Hematopoietic multipotent progenitor cell treated with erythropoietin and hydrocortisone succinate and interleukin-3 and kit ligand, for 15 days (in vitro differentiated cells): ENCODE results near the gene FRS2.
"Not testable (repeated sequence)": the region's sequence is repeated elsewhere in the genome, so short reads cannot be mapped to it uniquely, and the experiment has no call there.

ENCODE experiments used
- DNase-seq: peaks from one replicate; pipeline ENCODE4 v3.0.0-alpha.2; 2015; ENCODE audit warnings: low spot score

FRS2 gene, protein sequence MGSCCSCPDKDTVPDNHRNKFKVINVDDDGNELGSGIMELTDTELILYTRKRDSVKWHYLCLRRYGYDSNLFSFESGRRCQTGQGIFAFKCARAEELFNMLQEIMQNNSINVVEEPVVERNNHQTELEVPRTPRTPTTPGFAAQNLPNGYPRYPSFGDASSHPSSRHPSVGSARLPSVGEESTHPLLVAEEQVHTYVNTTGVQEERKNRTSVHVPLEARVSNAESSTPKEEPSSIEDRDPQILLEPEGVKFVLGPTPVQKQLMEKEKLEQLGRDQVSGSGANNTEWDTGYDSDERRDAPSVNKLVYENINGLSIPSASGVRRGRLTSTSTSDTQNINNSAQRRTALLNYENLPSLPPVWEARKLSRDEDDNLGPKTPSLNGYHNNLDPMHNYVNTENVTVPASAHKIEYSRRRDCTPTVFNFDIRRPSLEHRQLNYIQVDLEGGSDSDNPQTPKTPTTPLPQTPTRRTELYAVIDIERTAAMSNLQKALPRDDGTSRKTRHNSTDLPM

DNA sequence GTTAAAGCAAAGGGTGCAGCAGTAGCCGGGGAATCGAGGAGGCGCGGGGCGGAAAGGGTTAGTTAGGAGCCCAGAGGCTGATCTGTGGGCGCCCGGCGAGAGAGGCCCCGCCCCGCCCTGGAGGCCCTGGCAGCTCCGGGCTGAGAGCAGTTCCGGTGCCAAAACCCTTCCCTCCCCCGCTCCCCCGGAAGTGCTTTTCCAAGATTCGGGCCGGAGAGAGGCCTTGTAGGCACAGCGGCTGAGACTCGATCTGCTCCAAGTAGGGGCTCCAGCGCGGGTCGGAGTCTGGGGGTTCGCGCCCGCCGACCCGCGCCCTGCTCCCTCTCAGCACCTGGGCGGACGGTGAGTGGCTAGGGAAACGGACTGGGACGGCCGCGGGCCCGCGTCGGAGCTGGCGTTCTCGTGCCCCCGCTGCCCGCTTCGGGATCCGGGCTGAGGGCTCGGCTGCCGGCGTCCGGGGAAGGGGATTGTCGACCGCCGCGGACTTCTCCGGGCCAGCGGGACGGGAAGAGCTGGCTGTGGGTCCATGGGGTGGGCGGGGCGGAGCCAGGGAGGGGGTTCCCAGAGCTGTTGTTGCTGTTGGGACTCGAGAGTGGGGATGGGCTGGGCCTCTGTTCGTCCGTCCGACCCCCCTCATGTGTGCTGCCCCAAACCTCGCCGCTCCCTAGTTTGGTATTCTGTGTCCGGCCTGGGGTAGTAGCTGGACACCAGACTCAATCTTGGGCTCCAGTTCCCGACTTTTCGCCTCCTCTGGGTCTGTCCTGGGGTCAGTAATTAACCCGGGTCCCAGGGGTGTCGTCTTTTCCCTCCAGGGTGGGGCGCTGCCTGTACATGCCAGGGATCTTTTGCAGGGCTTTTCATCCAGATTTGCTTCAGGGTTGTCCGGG is at the start of gene FRS2:
TSS of gene FRS2 (plus strand) at position 200 of the 887 bp plus-strand sequence. CDS start 98,643 bp downstream, outside the sequence.
- peak; percentile 88 for DNase-seq

DNA sequence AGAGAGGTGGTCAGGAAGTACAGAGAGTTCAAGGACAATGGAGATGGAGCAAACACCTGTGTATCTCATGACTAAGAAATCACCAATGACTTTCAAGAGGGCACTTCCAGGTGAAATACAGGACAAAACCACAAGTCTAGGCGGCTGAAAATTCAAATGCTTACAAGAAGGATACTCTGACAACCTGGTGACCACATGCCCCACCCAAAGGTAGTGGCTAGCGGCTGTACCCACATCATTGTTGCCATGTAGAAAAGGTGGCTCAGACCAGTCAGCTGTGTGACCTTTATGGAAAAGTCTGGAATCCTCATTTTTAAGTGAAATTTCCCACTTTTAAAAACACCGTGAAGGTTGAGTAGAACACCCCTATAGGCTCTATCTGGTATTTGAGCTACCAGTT is 48.6 kb upstream of the FRS2 start:
- no peak for DNase-seq

DNA sequence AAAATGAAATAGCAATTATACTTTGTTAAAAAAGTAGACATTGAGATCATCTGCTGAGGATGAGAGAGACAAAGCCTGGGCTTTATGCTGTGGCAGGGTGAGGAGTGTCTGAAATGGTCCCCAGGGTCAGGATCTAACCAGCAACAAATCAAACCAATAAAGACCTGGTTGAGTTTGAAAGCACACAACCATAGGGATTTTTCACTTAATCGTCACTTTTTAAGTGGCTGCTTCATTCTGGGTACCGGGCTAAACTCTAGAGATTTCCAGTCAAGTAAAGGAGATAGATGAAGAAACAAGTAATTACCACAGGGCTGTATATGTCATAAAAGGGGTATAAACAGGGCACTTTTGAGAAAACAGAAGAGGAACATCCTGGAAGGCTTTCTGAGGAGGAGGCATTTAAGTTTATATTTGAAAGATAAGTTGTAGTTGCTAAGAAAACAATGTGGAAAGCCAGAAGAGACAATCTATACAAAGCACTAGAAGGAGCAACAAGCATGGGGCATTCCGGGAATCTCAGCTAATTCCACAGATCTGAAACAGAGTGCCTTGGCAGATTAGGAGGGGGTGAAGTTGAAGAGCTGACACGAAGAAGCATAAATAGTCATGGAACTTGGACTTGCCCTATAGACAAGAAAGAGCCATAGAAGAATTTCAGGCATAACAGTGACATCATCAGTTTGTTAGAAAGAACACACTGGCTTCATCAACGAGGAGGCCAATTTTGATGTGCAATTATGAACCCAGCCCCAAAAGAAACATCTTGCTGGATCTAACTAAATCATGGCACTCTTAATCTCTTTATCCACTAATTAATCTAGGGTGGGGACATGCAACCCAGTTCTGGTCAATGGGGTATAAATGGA is 46.9 kb upstream of the FRS2 start:
- no peak for DNase-seq

DNA sequence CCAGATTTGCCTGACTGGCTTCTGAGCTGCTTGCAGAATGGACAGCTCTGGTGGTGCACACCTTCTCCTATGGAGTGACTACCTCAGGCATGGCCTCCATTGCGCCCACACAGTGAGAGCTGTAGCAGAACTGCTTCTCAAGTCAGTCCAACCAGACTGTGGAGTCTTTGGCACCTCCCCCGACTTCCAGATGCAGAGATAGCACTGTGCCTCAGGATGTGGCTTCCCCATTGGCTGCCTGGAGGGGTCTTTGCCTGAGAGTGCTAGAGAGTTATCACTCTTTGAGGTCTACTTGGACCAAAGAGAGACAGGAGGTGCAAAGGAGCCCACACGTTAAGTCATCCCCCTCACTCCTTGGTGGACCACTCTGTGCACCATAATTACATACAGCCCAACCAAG is 44.8 kb upstream of the FRS2 start:
- no peak for DNase-seq

DNA sequence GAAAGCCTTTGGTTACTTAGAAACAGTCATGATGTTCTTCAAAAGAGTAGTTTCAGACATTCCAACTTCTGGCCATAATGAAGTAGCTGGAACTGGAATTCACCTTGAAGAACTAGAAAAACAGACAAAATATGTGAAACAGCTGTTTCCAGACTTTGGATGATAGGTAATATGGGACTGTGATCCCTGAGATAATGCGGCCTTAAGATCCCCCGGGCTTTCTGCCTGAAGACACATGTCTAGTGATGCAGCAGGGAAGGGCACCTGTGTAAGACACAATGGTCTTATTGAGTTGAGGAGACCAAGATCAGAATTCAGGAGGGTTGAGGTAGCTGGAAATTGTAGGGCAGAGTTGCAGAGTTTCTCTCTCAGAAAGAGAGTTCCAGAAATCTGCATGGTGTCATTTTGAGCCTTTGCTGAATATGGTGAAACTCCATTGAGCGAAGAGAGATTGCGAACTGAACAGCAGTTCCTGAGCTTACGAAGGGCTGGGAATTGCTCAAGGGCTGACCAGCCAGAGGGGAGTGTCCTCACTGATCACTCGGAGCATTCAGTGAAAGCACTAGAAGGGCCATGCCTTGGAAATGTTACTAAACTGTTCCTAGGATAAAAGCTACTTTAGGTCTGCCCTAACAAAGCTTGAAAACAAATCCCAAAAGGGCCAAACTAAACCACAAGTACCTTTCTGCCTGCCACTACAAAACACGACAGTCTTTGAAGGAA is 41.7 kb upstream of the FRS2 start:
- DNase-seq: no peak

DNA sequence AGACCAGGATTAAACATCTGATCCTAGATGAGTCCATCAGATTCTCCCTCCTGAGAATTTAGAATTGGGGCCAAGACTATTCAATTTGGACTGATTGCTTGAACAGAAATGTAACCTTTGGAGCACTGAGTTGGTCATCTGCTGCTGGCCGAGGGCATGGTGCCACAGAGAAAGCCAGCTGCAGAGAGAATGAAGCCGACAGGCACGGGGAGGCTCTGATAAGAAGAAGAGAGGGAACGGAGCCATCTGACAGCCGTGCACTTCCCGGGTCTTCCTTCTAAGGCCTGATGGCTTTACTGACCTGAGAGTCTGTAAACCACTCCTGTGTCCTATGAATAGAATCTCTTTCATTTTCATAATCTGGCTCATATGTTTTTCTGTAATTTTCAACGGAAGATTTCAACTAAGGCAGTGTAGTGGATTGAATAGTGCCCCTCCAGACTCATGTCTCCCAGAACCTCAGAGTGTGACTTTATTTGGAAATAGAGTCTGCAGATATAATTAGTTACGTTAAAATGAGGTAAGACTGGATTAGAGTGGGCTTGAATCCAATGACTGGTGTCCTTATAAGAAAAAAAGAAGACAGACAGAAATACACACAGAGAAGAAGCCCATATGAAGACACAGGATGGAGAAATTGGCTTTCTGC is 39.1 kb upstream of the FRS2 start:
- no peak for DNase-seq

DNA sequence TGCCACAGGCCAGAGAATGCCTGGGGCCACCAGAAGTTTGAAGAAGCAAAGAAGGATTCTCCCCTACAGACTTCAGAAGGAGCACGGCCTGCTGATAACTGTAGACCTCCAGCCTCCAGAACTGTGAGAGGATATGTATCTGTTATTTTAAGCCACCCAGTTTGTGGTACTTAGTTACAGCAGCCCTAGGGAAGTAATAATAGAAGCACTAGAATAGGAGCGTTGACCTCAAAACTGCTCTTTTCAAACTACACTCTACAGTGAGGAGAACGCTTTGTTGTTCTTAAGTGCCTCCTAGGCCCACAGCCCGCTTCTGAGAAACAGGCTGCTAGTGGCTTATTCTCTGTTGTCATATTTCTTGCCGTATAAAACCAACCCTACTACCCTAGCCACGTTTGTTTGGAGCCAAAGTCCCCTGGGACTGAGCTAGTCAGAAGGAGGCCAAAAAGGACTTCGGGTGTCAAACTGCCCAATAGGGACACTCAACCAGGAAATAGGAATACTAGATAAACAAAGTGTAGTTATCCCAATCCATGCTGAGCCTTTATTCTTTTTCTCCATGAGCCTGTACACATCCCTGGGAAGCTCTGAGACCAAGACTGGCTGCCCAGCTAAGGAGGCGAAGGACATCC is 38.5 kb upstream of the FRS2 start:
- no peak for DNase-seq

DNA sequence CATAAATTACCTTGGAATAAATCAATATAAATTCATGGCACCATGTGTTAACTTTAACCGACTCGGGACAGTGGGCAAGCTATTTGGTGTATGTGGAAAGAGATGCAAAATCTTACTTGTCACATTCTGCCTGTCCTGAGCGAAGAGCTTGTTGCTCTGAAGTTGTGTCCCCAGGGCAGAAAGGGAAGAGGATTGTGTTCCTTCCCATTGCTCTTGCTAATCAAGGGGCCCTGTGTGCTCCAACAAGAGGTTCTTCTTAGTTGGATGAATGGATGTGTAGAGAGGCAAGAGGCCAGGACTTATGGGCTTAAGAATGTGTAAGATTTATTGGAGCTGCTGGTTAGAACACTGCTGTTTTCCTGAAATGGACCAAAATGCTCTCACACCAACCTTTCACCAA is 36.5 kb upstream of the FRS2 start:
- DNase-seq: no peak

DNA sequence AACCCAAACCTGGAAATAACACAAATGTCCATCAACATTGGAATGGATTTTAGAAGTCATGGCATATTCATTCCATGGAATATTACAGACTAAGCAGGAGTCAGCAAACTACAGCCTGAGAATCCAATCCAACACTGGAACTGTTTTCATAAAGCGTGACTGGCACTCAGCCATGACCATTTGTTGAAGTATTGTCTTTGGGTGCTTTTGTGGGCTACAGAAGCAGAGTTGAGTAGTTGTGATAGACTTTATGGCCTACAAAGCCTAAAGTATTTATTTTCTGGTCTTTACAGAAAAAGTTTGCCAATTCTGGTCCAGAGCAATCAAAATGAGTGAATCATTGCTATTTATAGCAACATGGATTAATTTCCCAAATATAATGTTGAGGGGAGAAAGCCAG is 34.5 kb upstream of the FRS2 start:
- DNase-seq: no peak

DNA sequence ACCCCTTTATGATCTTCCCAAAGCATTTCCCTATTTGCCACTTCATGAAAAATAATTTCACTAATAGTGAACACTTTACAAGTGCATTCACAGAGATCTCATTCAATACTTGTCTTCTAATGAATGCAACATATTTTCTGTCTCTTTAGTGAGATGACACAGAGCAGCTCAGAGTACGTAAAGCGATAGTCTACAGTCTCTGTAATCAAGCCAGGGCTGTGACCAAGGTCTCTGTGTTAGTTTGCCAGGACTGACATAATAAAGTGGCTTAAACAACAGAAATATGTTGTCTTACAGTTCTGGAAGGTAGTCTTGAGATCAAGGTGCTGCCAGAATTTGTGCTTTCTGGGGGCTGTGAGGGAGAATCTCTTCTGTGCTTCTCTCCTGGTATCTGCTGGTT is 33.1 kb upstream of the FRS2 start:
- DNase-seq: no peak

DNA sequence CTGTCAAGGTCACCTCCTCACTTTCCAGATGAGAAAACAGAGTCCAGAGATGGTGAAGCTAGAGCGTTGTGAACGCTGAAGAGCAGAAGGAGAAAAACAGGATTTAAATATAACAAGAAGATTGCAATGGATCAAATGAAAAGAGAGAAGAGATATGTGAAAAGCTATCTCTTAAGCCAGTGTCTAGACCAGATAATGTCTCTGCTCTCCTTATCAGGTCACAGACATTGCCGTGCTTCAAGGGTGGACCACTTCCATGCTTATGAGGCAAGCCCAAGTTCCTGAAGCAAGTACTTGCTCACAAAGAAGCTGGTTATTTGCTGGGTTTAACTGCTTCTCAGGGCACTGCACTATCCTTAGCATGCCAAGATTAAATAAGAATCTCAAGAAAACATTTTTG is 31.6 kb upstream of the FRS2 start:
- peak; percentile 6 for DNase-seq

DNA sequence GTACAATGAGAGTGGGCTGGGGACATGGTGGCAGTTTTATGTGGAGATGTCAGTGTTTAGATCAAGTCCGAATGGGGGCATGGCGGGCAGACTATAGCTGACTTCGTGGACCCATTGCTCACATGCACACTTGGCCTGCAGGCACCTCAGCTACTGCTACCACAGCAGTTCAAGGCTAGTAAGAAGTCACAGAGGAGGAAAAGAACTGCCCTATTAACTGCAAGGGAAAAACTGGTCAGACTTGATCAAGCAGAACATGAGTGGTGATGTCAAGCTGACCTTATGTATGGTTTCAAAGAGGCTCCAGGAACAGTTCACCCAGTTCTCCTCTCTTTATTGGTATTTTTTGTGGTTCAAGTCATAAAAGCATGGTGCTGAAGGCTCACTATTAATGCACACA is 30.2 kb upstream of the FRS2 start:
- DNase-seq: no peak

DNA sequence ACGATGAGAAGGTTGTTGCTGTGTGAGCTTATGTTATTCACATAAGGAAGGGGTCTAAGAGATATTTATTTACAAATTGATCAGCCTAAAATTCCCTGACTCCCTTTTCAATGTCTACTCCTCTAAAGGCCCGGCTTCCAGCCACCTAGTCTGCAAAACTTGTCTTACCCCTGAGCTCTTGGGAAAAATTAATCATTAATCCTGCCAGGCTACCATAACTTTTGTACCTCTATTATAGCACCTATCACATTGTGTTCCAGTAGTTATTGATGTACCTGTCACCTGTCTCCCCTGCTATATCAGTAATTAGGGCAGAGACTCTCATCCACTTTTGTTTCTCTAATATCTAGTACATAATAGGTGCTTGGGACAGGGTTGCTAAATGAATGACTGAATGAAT is 29.3 kb upstream of the FRS2 start:
- no peak for DNase-seq

DNA sequence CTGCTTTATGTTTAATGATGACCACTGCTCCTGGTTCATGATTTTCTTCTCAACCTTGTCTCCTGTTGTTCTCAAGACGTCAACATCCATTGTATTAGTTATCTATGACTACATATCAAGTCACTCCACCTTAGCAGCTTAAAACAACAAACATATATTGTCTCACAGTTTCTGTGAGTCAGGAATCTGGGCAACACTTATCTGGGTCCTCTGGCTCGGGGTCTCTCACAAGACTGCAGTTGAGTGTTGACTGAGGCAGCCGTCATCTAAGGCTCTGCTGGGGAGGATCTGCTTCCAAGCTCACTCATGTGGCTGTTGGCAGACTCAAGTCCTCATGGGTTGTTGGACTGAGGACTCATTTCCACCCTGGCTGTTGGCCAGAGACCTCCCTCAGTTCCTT is 27.3 kb upstream of the FRS2 start:
- no peak for DNase-seq

DNA sequence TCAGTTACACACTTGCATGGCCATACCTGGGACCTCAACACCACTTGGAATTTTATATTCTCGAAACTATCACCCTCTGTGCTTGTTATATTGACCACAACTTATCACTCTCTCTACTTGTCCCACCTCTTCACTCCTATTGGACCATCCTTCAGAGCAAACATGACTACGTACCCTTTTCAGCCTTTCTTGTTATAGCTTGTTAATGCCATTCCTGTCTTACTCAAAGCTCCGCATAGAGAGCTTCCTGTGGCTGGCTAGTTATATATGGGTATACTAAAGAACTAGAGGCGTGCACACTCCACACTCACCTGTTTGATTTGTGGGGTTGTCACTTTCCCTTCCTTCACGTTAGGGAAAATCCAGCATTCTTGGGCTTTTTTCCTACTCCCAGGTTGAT is 26.3 kb upstream of the FRS2 start:
- DNase-seq: no peak

DNA sequence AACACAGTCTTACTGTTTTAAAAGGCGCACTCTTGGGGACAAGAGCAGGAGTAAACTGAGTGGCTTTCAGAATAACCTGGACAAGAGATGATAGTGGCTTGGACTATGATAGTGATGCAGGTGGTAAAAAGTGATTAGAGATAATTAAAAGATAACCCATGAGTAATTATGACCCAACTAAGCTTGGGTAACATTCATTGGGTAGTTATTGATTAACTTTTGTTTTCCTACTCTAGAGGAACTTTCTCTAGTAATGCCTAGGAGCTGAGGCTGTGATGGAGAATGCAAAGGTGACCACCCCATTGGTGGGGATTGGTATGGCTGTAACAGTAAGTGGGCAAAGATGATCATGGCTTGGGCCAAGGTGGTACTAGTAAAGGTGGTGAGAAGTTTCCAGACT is 22.3 kb upstream of the FRS2 start:
- no peak for DNase-seq

DNA sequence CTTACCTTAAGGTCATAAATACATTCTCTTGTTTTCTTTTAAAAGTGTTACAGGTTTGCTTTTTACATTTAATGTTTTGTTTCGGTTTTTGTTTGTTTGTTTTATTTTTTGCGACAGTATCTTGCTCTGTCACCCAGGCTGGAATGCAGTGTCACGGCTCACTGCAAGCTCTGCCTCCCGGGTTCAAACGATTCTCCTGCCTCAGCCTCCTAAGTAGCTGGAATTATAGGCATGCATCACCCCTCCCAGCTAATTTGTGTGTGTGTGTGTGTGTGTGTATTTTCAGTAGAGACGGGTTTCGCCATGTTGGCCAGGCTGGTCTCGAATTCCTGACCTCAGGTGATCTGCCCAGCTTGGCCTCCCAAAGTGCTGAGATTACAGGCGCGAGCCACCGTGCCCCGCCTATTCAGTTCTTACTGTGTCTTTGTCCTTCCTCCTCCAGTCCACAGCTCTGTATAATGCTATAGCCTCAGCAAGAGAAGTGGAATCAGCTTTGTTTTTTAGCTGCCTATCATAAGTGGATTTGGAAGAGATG is 17.5 kb upstream of the FRS2 start:
- DNase-seq: not testable (repeated sequence)

DNA sequence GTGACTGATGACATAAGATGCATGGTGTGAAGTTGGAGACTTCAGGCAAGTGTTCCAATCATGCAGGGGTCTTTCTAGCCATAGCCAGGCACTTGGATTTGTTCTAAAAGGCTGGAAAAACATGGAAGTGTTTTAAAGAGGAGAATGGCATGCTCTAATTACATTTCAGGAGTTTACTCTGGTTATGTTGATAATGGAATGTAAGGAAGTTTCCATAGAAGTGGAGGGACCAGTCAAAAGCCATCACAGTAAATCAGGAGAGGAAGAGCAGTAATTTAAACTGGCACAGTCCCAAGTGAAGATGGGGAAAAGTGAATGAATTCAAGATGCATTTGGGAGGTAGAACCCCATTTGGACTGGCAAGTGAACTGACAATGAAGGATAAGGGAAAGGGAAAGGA is 13.9 kb upstream of the FRS2 start:
- DNase-seq: no peak

DNA sequence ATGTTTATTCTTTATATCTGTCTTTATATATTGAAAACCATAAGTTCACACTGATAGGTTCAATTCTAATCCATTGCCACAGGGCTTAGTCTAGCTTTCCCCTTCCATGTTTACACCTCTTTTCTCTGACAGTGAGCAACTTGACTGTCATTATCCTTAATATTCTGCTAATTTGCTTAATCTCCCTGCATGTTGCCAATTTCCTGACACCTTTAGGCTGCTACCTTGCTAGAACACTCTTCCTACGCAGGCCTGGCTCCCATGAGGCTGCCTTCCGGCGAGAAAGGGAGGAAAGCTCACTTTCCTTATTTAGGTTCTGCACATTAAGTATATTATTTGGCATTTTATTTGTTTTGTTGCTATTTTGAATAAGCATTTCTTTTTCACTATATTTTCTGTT is 12.8 kb upstream of the FRS2 start:
- DNase-seq: no peak

DNA sequence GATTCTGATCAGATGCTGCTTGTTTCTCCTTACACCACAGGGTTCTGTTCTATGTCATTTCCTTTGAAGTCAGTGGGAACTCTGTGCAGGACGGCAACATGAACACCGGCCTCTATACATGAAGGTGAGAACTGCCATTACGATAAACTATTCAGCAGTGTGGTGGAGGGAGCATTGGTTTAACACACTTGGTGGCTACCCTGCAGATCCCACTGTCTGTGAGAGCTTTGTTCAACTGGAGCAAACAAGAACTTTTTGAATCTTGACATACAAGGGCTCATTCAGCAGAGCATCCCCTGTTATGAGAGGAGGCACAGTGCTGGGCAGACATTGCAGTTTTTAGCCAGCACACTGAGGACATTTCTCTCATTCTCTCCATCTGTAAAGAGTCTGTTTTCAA is 10.7 kb upstream of the FRS2 start:
- DNase-seq: no peak
